Astrocyte of the spinal cord (primary cell): ENCODE results near the gene TBC1D14.
A peak's percentile ranks its signal among the peaks of the same experiment; 100 is the strongest.

Experiments
- DNase-seq: peaks from one replicate; pipeline ENCODE4 v3.0.0; 2011; ENCODE audit warnings: low read depth, low spot score
- H3K4me3 ChIP-seq: 2 replicates; pipeline ENCODE4 v1.5.1; 2011; ENCODE audit warnings: low read depth, mild to moderate bottlenecking, low read length, moderate library complexity
- CTCF ChIP-seq: IDR thresholded peaks from 2 replicates; pipeline ENCODE4 v1.5.1; 2012; ENCODE audit warnings: low read depth, mild to moderate bottlenecking, low read length, inconsistent platforms
- in situ Hi-C: cut with HindIII; loops from 2 replicates; pipeline ENCODE4 v1.10.0; 2017; ENCODE audit warnings: low sequenced_read_pairs

TBC1D14 gene

DNA sequence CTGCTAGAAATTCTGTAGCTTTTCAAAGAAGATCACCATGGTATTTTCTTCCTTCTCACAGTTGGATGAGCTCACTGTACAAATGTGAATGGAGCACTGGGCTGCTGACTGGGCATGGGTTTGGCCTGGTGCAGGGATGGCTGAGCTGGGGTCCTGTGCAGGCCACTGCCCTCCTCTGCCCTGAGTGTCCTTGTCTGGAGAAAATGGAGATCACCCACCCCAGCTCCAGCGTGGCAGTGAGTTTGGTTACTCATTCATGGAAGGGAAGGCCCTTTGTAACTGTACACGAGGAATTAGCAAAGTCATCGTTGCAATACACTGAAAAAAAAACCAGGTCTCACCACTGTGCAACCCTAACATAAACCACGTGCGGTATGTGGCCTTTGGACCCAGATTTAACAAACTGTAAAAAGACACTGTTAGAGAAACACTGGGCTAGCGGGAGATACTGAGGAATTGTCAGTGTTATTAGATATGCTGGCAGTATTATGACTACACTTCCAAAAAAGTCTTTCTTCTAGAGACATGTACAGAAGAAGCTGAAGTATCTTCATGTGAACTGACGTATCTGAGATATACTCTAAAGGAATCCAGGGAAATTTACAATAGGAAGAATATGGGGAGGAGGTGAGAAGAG, 16.1 kb upstream of the TBC1D14 start:
- peak; percentile 66 for DNase-seq
- in situ Hi-C loops = no loop called here
- no peak for TF ChIP-seq CTCF
- no peak overlapping the region for H3K4me3 ChIP-seq

DNA sequence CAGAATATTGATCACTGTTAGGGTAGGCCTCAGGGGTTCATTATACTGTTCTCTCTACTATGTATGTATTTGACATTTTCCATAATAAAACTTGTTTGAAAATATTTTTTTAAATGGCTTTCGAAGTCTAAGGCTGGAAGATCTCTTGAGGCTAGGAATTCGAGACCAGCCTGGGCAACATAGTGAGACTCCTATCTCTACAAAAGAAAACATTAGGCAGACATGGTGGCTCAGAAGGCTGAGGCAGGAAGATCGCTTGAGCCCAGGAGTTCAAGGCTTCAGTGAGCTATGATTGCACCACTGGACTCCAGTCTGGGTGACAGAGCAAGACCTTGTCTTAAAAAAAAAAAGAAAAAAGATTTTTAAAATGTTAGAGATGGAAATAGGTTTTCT, 15.5 kb upstream of the TBC1D14 start:
- DNase-seq = no peak
- no peak for TF ChIP-seq CTCF
- H3K4me3 ChIP-seq = no peak overlapping the region
- in situ Hi-C loops = no loop called here

DNA sequence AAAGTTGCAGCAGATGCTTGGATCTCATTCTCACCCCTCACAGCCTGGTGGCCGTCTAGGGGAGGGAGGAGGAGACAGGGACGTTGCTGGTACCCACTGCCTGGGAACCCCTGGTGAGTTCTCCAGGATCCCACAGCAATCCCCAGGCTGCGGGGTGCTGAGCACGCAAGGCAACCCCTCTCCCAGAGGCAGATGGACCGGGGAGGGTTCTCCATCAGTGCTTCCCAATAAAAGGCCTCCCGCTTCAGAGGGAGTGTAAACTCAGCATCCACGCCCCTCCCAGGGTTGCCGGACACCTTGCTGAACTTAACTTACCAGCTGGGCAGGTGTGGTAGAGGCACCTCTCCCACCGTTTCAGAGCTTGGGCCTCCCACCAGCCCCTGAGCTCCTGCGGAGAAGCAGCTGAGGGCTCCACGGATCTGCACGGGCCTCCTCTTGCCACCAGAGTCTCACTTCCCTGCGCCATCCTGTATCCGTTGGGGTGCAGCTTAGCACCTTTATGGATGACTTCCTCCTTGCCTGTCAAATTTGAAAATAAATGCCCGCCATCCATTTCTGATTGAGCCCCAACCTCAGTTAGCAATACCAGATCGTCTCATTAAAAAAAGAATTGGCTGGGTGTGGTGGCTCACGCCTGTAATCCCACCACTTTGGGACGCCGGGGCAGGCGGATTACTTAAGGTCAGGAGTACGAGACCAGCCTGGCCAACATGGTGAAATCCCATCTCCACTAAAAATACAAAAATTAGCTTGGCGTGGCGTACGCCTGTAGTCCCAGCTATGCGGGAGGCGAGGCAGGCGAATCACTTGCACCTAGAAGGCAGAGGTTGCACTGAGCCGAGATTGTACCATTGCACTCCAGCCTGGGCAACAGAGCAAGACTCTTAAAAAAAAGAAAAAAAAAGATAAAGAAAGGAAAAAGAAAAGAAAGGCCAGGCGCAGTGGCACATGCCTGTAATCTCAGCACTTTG, 14.8 kb upstream of the TBC1D14 start:
- in situ Hi-C loops = no loop called here
- H3K4me3 ChIP-seq = no peak overlapping the region
- no peak for TF ChIP-seq CTCF
- DNase-seq = no peak

DNA sequence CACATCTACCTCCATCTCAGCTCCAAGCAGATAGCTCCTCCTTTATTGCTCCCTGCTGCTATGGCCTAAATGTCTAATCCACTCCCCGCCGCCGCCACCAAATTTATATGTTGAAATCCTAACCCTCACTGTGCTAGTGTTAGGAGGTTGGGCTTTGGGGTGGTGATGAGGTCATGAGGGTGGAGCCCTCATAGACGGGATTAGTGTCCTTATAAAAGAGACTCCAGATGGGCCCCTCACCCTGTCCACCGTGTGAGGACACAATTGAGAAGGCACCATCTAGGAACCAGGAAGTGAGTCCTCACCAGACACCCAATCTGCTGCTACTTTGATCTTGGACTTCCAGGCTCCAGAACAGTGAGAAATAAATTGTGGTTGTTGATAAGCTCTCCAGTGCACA, 13.6 kb upstream of the TBC1D14 start:
- no peak overlapping the region for H3K4me3 ChIP-seq
- DNase-seq = no peak
- TF ChIP-seq CTCF = no peak
- in situ Hi-C loops = no loop called here

DNA sequence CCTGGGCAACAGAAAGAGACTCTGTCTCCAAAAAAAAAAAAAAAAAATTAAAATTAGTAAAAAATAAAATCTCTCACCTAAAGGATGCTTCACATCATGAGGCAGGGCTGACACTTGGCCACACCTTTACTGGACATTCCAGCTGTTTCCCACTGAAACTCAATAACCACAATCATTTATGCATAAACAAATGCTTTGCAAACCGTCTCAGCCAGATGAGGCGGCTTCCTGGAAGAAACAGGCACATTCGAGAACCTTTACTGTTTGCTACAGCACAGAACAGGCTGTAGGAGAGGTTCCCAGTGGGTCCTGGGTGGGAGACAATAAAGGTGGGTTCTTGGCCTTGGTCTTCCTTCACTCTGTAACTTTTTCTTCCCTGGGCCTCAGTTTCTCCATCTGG, 10.9 kb upstream of the TBC1D14 start:
- TF ChIP-seq CTCF = no peak
- in situ Hi-C loops = no loop called here
- no peak overlapping the region for H3K4me3 ChIP-seq
- DNase-seq = no peak

DNA sequence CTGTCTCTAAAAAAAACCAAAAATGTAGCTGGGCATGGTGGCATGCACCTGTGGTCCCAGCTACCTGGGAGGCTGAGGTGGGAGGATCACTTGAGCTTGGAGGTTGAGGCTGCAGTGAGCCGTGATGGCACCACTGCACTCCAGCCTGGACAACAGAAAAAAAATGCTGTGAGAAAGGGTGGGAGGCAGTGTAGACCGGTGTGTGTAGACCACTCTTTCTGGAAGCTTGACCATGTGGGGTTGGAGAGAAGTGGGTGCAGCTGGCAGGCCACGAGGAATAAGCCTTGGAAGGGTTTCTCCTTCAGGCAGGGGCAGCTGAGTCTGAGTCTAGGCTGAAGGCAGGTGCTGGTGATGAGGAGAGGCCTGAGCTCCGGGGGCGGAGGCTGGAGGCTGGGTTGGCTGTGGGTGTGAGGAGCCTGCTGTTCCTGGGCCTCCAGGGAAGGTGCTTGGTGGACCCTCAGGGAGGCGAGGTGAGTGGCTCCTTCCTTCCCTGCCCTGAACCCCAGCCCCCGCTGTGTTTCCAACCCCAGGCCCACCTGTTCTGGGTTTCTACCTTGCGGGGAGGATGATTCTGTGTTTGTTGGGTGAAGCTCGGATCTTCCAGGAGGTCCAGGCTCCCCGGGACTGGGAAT, 9.3 kb upstream of the TBC1D14 start:
- DNase-seq = no peak
- no peak for TF ChIP-seq CTCF
- in situ Hi-C loops = no loop called here
- H3K4me3 ChIP-seq = no peak overlapping the region
